IMR-90 (cell line): ENCODE measurements around the gene FERMT3. TPM values are rescaled to one million over a fixed set of nuclear protein-coding genes. Genes with fewer than 3 reads are reported as not detected.

Source experiments
- ATAC-seq: fragments of 200-7000 bp; cut with Tn5 transposase; 2 replicates; pipeline ENCODE4 v1.9.1; 2020; ENCODE audit warnings: low read depth, mild to moderate bottlenecking, moderate library complexity
- BruUV-seq: library from RNA; stranded (reverse); fragments of 400-500 nt; replicated peaks from 2 replicates; lab custom pipeline; 2021; lab: Mats Ljungman, UMichigan
- CTCF ChIA-PET: fragments of 300-600 bp; formaldehyde crosslinking; extraction: SDS; loops from one replicate; lab custom pipeline; 2021; ENCODE audit warnings: antibody characterized with exemption; lab: Yijun Ruan, JAX
- POLR2A ChIA-PET: fragments of 300-600 bp; sonication (Branson Sonifier 250); formaldehyde crosslinking; loops from one replicate; lab custom pipeline; 2022; ENCODE audit warnings: antibody characterized with exemption; ENCODE audit not compliant: unreplicated experiment; lab: Charles Lee
- DNase-seq: peaks from one replicate; pipeline ENCODE4 v3.0.0; 2013
- H2AFZ ChIP-seq: replicated peaks from 2 replicates; pipeline ENCODE3; 2013; ENCODE audit warnings: low read length, mild to moderate bottlenecking; ENCODE audit not compliant: poor library complexity
- H2AK5ac ChIP-seq: 2 replicates; pipeline ENCODE4 v1.6.1; 2013; ENCODE audit warnings: low read depth, low read length, inconsistent platforms
- H2AK9ac ChIP-seq: replicated peaks from 2 replicates; pipeline ENCODE3; 2013; ENCODE audit warnings: mild to moderate bottlenecking, low read depth, low read length, moderate library complexity; ENCODE audit not compliant: poor library complexity
- H2BK120ac ChIP-seq: 2 replicates; pipeline ENCODE4 v1.6.1; 2013; ENCODE audit warnings: low read depth, low read length, inconsistent platforms
- H2BK15ac ChIP-seq: 3 replicates; pipeline ENCODE4 v1.6.1; 2013; ENCODE audit warnings: low read depth, low read length, inconsistent platforms
- H2BK20ac ChIP-seq: 2 replicates; pipeline ENCODE4 v1.6.1; 2013; ENCODE audit warnings: low read depth, mild to moderate bottlenecking, inconsistent platforms, low read length, moderate library complexity
- H2BK5ac ChIP-seq: 2 replicates; pipeline ENCODE4 v1.6.1; 2013; ENCODE audit warnings: mild to moderate bottlenecking, low read depth, low read length, inconsistent platforms; ENCODE audit not compliant: poor library complexity, severe bottlenecking
- H3K14ac ChIP-seq: replicated peaks from 2 replicates; pipeline ENCODE4 v1.6.1; 2013; ENCODE audit warnings: low read depth, low read length, inconsistent platforms
- H3K18ac ChIP-seq: 2 replicates; pipeline ENCODE4 v1.6.1; 2013; ENCODE audit warnings: low read depth, low read length, control low read depth
- H3K23ac ChIP-seq: 2 replicates; pipeline ENCODE4 v1.6.1; 2013; ENCODE audit warnings: low read depth, low read length, inconsistent platforms
- H3K27ac ChIP-seq: 2 replicates; pipeline ENCODE4 v1.5.1; 2013; ENCODE audit warnings: mild to moderate bottlenecking, control low read depth, low read length; ENCODE audit not compliant: insufficient read depth
- H3K27me3 ChIP-seq: 2 replicates; pipeline ENCODE4 v1.6.1; 2013; ENCODE audit warnings: low read length; ENCODE audit not compliant: control insufficient read depth, insufficient read depth
- H3K36me3 ChIP-seq: 2 replicates; pipeline ENCODE4 v1.6.1; 2013; ENCODE audit warnings: low read length, mixed read lengths; ENCODE audit not compliant: control insufficient read depth, insufficient read depth
- H3K4ac ChIP-seq: 2 replicates; pipeline ENCODE4 v1.6.1; 2013; ENCODE audit warnings: low read depth, low read length, inconsistent platforms
- H3K4me1 ChIP-seq: 2 replicates; pipeline ENCODE4 v1.6.1; 2013; ENCODE audit warnings: low read length, mixed read lengths; ENCODE audit not compliant: control insufficient read depth, insufficient read depth
- H3K4me2 ChIP-seq: 2 replicates; pipeline ENCODE4 v1.6.1; 2013; ENCODE audit warnings: low read depth, mild to moderate bottlenecking, control low read depth, low read length, moderate library complexity
- H3K4me3 ChIP-seq: 2 replicates; pipeline ENCODE4 v1.5.1; 2013; ENCODE audit warnings: low read depth, mild to moderate bottlenecking, control low read depth, low read length, moderate library complexity; ENCODE audit not compliant: insufficient read depth
- H3K56ac ChIP-seq: 2 replicates; pipeline ENCODE4 v1.6.1; 2013; ENCODE audit warnings: low read length, inconsistent platforms; ENCODE audit not compliant: insufficient read depth; ENCODE audit errors: extremely low read depth
- H3K79me1 ChIP-seq, 2 experiments: 2 replicates each; pipeline ENCODE4 v1.6.1; 2013; ENCODE audit warnings: low read length in 2 of 2, inconsistent platforms in 1 of 2, low read depth in 1 of 2
- H3K9ac ChIP-seq: 2 replicates; pipeline ENCODE4 v1.6.1; 2013; ENCODE audit warnings: low read depth, low read length, control low read depth
- H3K9me1 ChIP-seq: 2 replicates; pipeline ENCODE4 v1.6.1; 2013; ENCODE audit warnings: low read length, inconsistent platforms; ENCODE audit not compliant: insufficient read depth
- H3K9me3 ChIP-seq: 2 replicates; pipeline ENCODE4 v1.6.1; 2013; ENCODE audit warnings: low read length; ENCODE audit not compliant: control insufficient read depth, insufficient read depth
- H4K20me1 ChIP-seq: 2 replicates; pipeline ENCODE4 v1.6.1; 2013; ENCODE audit warnings: low read length, inconsistent platforms; ENCODE audit not compliant: insufficient read depth
- H4K5ac ChIP-seq: 2 replicates; pipeline ENCODE4 v1.6.1; 2013; ENCODE audit warnings: mild to moderate bottlenecking, low read depth, low read length, control low read depth
- H4K8ac ChIP-seq, 2 experiments: 2 replicates each; pipeline ENCODE4 v1.6.1; 2013; ENCODE audit warnings: low read depth in 2 of 2, low read length in 2 of 2, control low read depth in 1 of 2, inconsistent platforms in 1 of 2
- H4K91ac ChIP-seq: 2 replicates; pipeline ENCODE4 v1.6.1; 2013; ENCODE audit warnings: low read depth, low read length, inconsistent platforms; ENCODE audit not compliant: insufficient read depth
- BHLHE40 ChIP-seq: fragments of 150-350 bp; IDR thresholded peaks from 2 replicates; pipeline ENCODE4 v1.6.1; 2016; ENCODE audit warnings: mild to moderate bottlenecking, low read depth, low read length
- CEBPB ChIP-seq: IDR thresholded peaks from 2 replicates; pipeline ENCODE4 v1.6.1; 2012; ENCODE audit warnings: low read depth, low read length, improper control_type of control experiment
- CHD1 ChIP-seq: IDR thresholded peaks from 2 replicates; pipeline ENCODE4 v1.6.1; 2012; ENCODE audit warnings: low read depth, low read length, improper control_type of control experiment
- FOS ChIP-seq: fragments of 150-350 bp; IDR thresholded peaks from 2 replicates; pipeline ENCODE4 v1.6.1; 2016; ENCODE audit warnings: low read depth, low read length
- MAFK ChIP-seq: IDR thresholded peaks from 2 replicates; pipeline ENCODE4 v1.6.1; 2012; ENCODE audit warnings: low read depth, low read length, improper control_type of control experiment
- MAZ ChIP-seq: IDR thresholded peaks from 2 replicates; pipeline ENCODE4 v1.6.1; 2012; ENCODE audit warnings: low read depth, mild to moderate bottlenecking, low read length, improper control_type of control experiment, moderate library complexity, borderline replicate concordance
- MXI1 ChIP-seq: IDR thresholded peaks from 2 replicates; pipeline ENCODE4 v1.6.1; 2012; ENCODE audit warnings: low read depth, mild to moderate bottlenecking, low read length, moderate library complexity, borderline replicate concordance
- NFE2L2 ChIP-seq: fragments of 150-350 bp; IDR thresholded peaks from 2 replicates; pipeline ENCODE4 v1.6.1; 2016; ENCODE audit warnings: low read depth, mild to moderate bottlenecking, low read length
- POLR2A ChIP-seq: IDR thresholded peaks from 2 replicates; pipeline ENCODE4 v1.6.1; 2012; ENCODE audit warnings: mild to moderate bottlenecking, low read depth, low read length
- RAD21 ChIP-seq: IDR thresholded peaks from 2 replicates; pipeline ENCODE4 v1.6.1; 2012; ENCODE audit warnings: low read length, improper control_type of control experiment
- RCOR1 ChIP-seq: IDR thresholded peaks from 2 replicates; pipeline ENCODE4 v1.6.1; 2012; ENCODE audit warnings: mild to moderate bottlenecking, low read length, improper control_type of control experiment; ENCODE audit not compliant: insufficient replicate concordance
- RFX5 ChIP-seq: IDR thresholded peaks from 2 replicates; pipeline ENCODE4 v1.8.0; 2012; ENCODE audit warnings: low read depth, mild to moderate bottlenecking, low read length, moderate library complexity
- SMC3 ChIP-seq: fragments of 150-350 bp; IDR thresholded peaks from 2 replicates; pipeline ENCODE4 v1.6.1; 2016; ENCODE audit warnings: low read depth, mild to moderate bottlenecking, antibody characterized with exemption, low read length, moderate library complexity
- WGBS, 2 experiments: methylation state at CpG; one replicate each; pipeline versions ENCODE4 v1.1.5 to v1.1.7; 2013; ENCODE audit warnings: missing lambda C conversion rate in 2 of 2; ENCODE audit not compliant: insufficient read length in 1 of 2; ENCODE audit errors: extremely low coverage in 2 of 2; 5-methylcytosine and 5-hydroxymethylcytosine counted together
- dilution Hi-C: fragments of 300-500 bp; cut with HindIII; formaldehyde crosslinking; loops from one replicate; pipeline ENCODE4 v1.14.3; 2018; ENCODE audit warnings: low sequenced_read_pairs; ENCODE audit not compliant: unreplicated experiment
- in situ Hi-C: fragments of 300-500 bp; cut with MboI; formaldehyde crosslinking; loops from 3 replicates; pipeline ENCODE4 v1.14.3; 2019; ENCODE audit warnings: low sequenced_read_pairs, inconsistent platforms, mixed read lengths
- intact Hi-C: fragments of 100-400 bp; cut with micrococcal nuclease; formaldehyde crosslinking; loops from 2 replicates; pipeline ENCODE4 v1.10.0; 2022
- polyA plus RNA-seq, 3 experiments: library from polyadenylated mRNA; depleted of rRNA; stranded (reverse); fragments of >200 nt; gene quantifications; 2 replicates each; pipeline ENCODE4 v1.2.3, GENCODE V29; 2012; ENCODE audit warnings: low replicate concordance in 1 of 3
- total RNA-seq: library from RNA; depleted of rRNA; stranded (reverse); fragments of >200 nt; gene quantifications from 2 replicates; pipeline ENCODE4 v1.2.3, GENCODE V29; 2012
- TF ChIP-seq, protein P1 (sequence below): fragments of 150-350 bp; IDR thresholded peaks from 2 replicates; pipeline ENCODE4 v1.6.1; 2017; ENCODE audit warnings: mild to moderate bottlenecking, antibody characterized with exemption, low read length, low read depth
- TF ChIP-seq, protein P2 (sequence below): conservative IDR thresholded peaks from 2 replicates; pipeline ENCODE4 v1.5.1; 2012; ENCODE audit warnings: mild to moderate bottlenecking, low read depth, low read length, improper control_type of control experiment
- TF ChIP-seq, protein P3 (sequence below): fragments of 150-350 bp; IDR thresholded peaks from 2 replicates; pipeline ENCODE4 v1.6.1; 2016; ENCODE audit warnings: low read depth, mild to moderate bottlenecking, low read length, moderate library complexity, borderline replicate concordance

FERMT3 gene
- total and polyA plus RNA-seq, 2 of the 4 experiments (the other 2 are of a cell fraction) = 0.36 to 2.3 TPM

DNA sequence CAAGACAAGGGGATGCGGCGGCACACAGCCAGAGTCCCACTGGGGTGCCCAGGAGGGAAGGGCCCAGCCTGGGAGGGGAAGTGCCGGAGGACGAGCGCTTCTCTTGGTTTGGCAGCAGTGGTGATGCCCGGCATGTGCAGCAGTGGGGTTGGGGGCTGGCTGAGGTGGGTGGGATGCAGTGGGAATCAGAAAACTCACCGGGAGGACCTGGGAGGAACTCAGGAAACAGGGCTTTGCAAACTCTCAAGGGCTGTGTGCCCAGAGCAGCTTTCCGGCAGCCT is 3.0 kb downstream of the FERMT3 start:
- Histone ChIP-seq H2BK5ac (no peak overlapping the region), H4K8ac (no peak overlapping the region), H3K23ac (no peak overlapping the region), H3K27ac (no peak overlapping the region), H3K9me1 (no peaks in the 10 kb centered on the region; the same call in 1 of the 2 replicates), H2AFZ (no peak overlapping the region), H3K56ac (no peak overlapping the region), H3K4me1 (peaks cover 10% of the 10 kb centered on the region), H4K91ac (no peak overlapping the region), H3K36me3 (peaks cover 17% of the 10 kb centered on the region), H3K27me3 (no peaks in the 10 kb centered on the region), H2BK20ac (no peak overlapping the region), H2BK15ac (no peak overlapping the region), H4K20me1 (peaks cover 4% of the 10 kb centered on the region; the same call in 1 of the 2 replicates), H3K9ac (no peak overlapping the region), H2AK9ac (no peak overlapping the region), H3K79me1 (peaks cover 0 to 20% of the 10 kb centered on the region in 2 experiments; a peak in 2 of 4 replicates), H3K4me3 (no peak overlapping the region), H2BK120ac (no peak overlapping the region), H4K5ac (no peak overlapping the region), H3K9me3 (no peaks in the 10 kb centered on the region), H2AK5ac (no peak overlapping the region), H3K4ac (no peak overlapping the region), H3K18ac (no peak overlapping the region), H3K4me2 (no peak overlapping the region), H3K14ac (no peak overlapping the region)
- ATAC-seq = no peak
- in situ Hi-C loops (no loop called here), dilution Hi-C loops (no loop called here), intact Hi-C loops (loop anchor here (10.0 kb wide), 1 partner anchor 445 kb away; no protein-coding TSS in a partner anchor)
- BruUV-seq = no TSS peak
- WGBS, 2 experiments = no CpG with 5 or more reads among the region's 8 CpGs
- TF ChIP-seq SMC3 (no peak), RAD21 (no peak), RCOR1 (no peak), POLR2A (no peak), MXI1 (no peak), CHD1 (no peak), RFX5 (no peak), CEBPB (no peak), MAFK (no peak), NFE2L2 (no peak), MAZ (no peak), BHLHE40 (no peak), FOS (no peak)
- TF ChIP-seq, protein P1, sequence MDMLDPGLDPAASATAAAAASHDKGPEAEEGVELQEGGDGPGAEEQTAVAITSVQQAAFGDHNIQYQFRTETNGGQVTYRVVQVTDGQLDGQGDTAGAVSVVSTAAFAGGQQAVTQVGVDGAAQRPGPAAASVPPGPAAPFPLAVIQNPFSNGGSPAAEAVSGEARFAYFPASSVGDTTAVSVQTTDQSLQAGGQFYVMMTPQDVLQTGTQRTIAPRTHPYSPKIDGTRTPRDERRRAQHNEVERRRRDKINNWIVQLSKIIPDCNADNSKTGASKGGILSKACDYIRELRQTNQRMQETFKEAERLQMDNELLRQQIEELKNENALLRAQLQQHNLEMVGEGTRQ = no peak
- TF ChIP-seq, protein P2, sequence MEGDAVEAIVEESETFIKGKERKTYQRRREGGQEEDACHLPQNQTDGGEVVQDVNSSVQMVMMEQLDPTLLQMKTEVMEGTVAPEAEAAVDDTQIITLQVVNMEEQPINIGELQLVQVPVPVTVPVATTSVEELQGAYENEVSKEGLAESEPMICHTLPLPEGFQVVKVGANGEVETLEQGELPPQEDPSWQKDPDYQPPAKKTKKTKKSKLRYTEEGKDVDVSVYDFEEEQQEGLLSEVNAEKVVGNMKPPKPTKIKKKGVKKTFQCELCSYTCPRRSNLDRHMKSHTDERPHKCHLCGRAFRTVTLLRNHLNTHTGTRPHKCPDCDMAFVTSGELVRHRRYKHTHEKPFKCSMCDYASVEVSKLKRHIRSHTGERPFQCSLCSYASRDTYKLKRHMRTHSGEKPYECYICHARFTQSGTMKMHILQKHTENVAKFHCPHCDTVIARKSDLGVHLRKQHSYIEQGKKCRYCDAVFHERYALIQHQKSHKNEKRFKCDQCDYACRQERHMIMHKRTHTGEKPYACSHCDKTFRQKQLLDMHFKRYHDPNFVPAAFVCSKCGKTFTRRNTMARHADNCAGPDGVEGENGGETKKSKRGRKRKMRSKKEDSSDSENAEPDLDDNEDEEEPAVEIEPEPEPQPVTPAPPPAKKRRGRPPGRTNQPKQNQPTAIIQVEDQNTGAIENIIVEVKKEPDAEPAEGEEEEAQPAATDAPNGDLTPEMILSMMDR = no peak
- TF ChIP-seq, protein P3, sequence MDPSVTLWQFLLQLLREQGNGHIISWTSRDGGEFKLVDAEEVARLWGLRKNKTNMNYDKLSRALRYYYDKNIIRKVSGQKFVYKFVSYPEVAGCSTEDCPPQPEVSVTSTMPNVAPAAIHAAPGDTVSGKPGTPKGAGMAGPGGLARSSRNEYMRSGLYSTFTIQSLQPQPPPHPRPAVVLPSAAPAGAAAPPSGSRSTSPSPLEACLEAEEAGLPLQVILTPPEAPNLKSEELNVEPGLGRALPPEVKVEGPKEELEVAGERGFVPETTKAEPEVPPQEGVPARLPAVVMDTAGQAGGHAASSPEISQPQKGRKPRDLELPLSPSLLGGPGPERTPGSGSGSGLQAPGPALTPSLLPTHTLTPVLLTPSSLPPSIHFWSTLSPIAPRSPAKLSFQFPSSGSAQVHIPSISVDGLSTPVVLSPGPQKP = no peak
- CTCF ChIA-PET = no interaction called here
- no peak for DNase-seq
- POLR2A ChIA-PET = no interaction called here
